Neural cell (in vitro differentiated cells): ENCODE measurements around the gene KLHL6. TPM values are rescaled to one million over a fixed set of nuclear protein-coding genes. Genes with fewer than 3 reads are reported as not detected.

ENCODE experiments used
- H2AFZ ChIP-seq: fragments of 200-600, 300-800 bp; sonication (generic), shearing (Covaris generic); 2 replicates; pipeline ENCODE4 v1.6.0; 2014; ENCODE audit warnings: low read depth, mild to moderate bottlenecking, antibody characterized with exemption, low read length, moderate library complexity
- H3F3A ChIP-seq: fragments of 200-600 bp; shearing (Covaris generic); 2 replicates; pipeline ENCODE4 v1.6.1; 2016; ENCODE audit warnings: mild to moderate bottlenecking, moderate library complexity, mixed read lengths, antibody characterized with exemption, low read length; ENCODE audit not compliant: insufficient read depth, poor library complexity, severe bottlenecking
- H3K27ac ChIP-seq: fragments of 200-600, 300-800 bp; sonication (generic), shearing (Covaris generic); 2 replicates; pipeline ENCODE4 v1.5.1; 2014; ENCODE audit warnings: mild to moderate bottlenecking, low read length, moderate library complexity
- H3K27me3 ChIP-seq: fragments of 300-800, 200-600 bp; sonication (generic), shearing (Covaris generic); 2 replicates; pipeline ENCODE4 v1.6.0; 2014; ENCODE audit warnings: mild to moderate bottlenecking, low read depth, low read length, moderate library complexity; ENCODE audit not compliant: insufficient read depth
- H3K36me3 ChIP-seq: fragments of 300-800, 200-600 bp; sonication (generic), shearing (Covaris generic); 2 replicates; pipeline ENCODE4 v1.5.1; 2014; ENCODE audit warnings: mild to moderate bottlenecking, antibody characterized with exemption, low read length, moderate library complexity; ENCODE audit not compliant: insufficient read depth
- H3K4me2 ChIP-seq: fragments of 300-800, 200-600 bp; sonication (generic), shearing (Covaris generic); 2 replicates; pipeline ENCODE4 v1.6.0; 2014; ENCODE audit warnings: mild to moderate bottlenecking, low read length
- H3K4me3 ChIP-seq: fragments of 300-800, 200-600 bp; sonication (generic), shearing (Covaris generic); 2 replicates; pipeline ENCODE4 v1.5.1; 2014; ENCODE audit warnings: mild to moderate bottlenecking, low read length, moderate library complexity
- H3K79me2 ChIP-seq: fragments of 200-600 bp; shearing (Covaris generic); replicated peaks from 2 replicates; pipeline ENCODE4 v1.6.0; 2014; ENCODE audit warnings: mild to moderate bottlenecking, low read length, moderate library complexity; ENCODE audit not compliant: insufficient read depth
- H3K9ac ChIP-seq: fragments of 300-800, 200-600 bp; sonication (generic), shearing (Covaris generic); 2 replicates; pipeline ENCODE4 v1.6.1; 2016; ENCODE audit warnings: mild to moderate bottlenecking, low read length, mixed read lengths
- H3K9me2 ChIP-seq: fragments of 200-600 bp; shearing (Covaris generic); 2 replicates; pipeline ENCODE4 v1.6.1; 2016; ENCODE audit warnings: mild to moderate bottlenecking, low read length, mixed read lengths; ENCODE audit not compliant: insufficient read depth
- H3K9me3 ChIP-seq: fragments of 200-600, 300-800 bp; sonication (generic), shearing (Covaris generic); 2 replicates; pipeline ENCODE4 v1.6.1; 2016; ENCODE audit warnings: mild to moderate bottlenecking, mixed run types, low read length, moderate library complexity, mixed read lengths
- H4K20me1 ChIP-seq: fragments of 200-600 bp; shearing (Covaris generic); 2 replicates; pipeline ENCODE4 v1.6.1; 2016; ENCODE audit warnings: mild to moderate bottlenecking, mixed run types; ENCODE audit not compliant: insufficient read depth
- CTCF ChIP-seq: fragments of 450-650 bp; IDR thresholded peaks from 2 replicates; pipeline ENCODE4 v1.5.1; 2014; ENCODE audit warnings: antibody characterized with exemption, mild to moderate bottlenecking, moderate library complexity; ENCODE audit not compliant: poor library complexity, severe bottlenecking
- EP300 ChIP-seq: fragments of 450-650 bp; conservative IDR thresholded peaks from 2 replicates; pipeline ENCODE4 v1.6.1; 2014; ENCODE audit warnings: antibody characterized with exemption, mild to moderate bottlenecking, moderate library complexity; ENCODE audit not compliant: poor library complexity, severe bottlenecking
- EZH2 ChIP-seq: fragments of 200-600, 300-800 bp; shearing (Covaris generic), sonication (generic); IDR thresholded peaks from 2 replicates; pipeline ENCODE4 v1.6.1; 2014; ENCODE audit warnings: antibody characterized with exemption, low read length, borderline replicate concordance, mild to moderate bottlenecking; ENCODE audit not compliant: insufficient read depth, poor library complexity, severe bottlenecking
- MXI1 ChIP-seq: fragments of 450-650 bp; conservative IDR thresholded peaks from 2 replicates; pipeline ENCODE4 v1.6.1; 2014; ENCODE audit warnings: antibody characterized with exemption, mild to moderate bottlenecking; ENCODE audit not compliant: poor library complexity, severe bottlenecking
- POLR2AphosphoS5 ChIP-seq: IDR thresholded peaks from 2 replicates; pipeline ENCODE4 v1.6.1; 2012
- RAD21 ChIP-seq: fragments of 450-650 bp; conservative IDR thresholded peaks from 2 replicates; pipeline ENCODE4 v1.6.1; 2014; ENCODE audit warnings: antibody characterized with exemption, mild to moderate bottlenecking, moderate library complexity
- REST ChIP-seq: IDR thresholded peaks from 2 replicates; pipeline ENCODE4 v1.6.1; 2012; ENCODE audit warnings: borderline replicate concordance
- SMC3 ChIP-seq: fragments of 450-650 bp; conservative IDR thresholded peaks from 2 replicates; pipeline ENCODE4 v1.6.1; 2014; ENCODE audit warnings: antibody characterized with exemption, mild to moderate bottlenecking, moderate library complexity; ENCODE audit not compliant: poor library complexity
- TAF1 ChIP-seq: IDR thresholded peaks from 2 replicates; pipeline ENCODE4 v1.6.1; 2012; ENCODE audit warnings: low read depth
- polyA plus RNA-seq: library from polyadenylated mRNA; depleted of rRNA; stranded (reverse); fragments of >200 nt; gene quantifications from 2 replicates; pipeline ENCODE4 v1.2.3, GENCODE V29; 2014

KLHL6 gene
- polyA plus RNA-seq, 1 donor from 2014 or later: not detected

GRCh38 chr3:183460081-183461055 is 95.1 kb downstream of the KLHL6 start:
- no peaks in the 10 kb centered on the region for H3K9me3 ChIP-seq
- TF ChIP-seq MXI1: no peak
- no peak for TF ChIP-seq TAF1
- no peak for TF ChIP-seq SMC3
- no peak for TF ChIP-seq REST
- no peak for TF ChIP-seq EP300
- TF ChIP-seq CTCF: no peak
- TF ChIP-seq POLR2AphosphoS5: no peak
- no peak for TF ChIP-seq RAD21
- TF ChIP-seq EZH2: no peak
- H3K27me3 ChIP-seq: no peaks in the 10 kb centered on the region
- H4K20me1 ChIP-seq: no peaks in the 10 kb centered on the region
- no peak overlapping the region for H3K9ac ChIP-seq
- no peak overlapping the region for H2AFZ ChIP-seq
- no peaks in the 10 kb centered on the region for H3K9me2 ChIP-seq
- no peaks in the 10 kb centered on the region for H3F3A ChIP-seq
- peak overlapping the region; percentile 34 for H3K27ac ChIP-seq
- H3K79me2 ChIP-seq: no peaks in the 10 kb centered on the region
- no peaks in the 10 kb centered on the region for H3K36me3 ChIP-seq
- no peak overlapping the region for H3K4me2 ChIP-seq
- peak overlapping the region; percentile 10 for H3K4me3 ChIP-seq

- Histone ChIP-seq H3K9ac (no peak overlapping the region), H4K20me1 (no peaks in the 10 kb centered on the region), H3K4me2 (no peak overlapping the region), H3K79me2 (peaks cover 17% of the 10 kb centered on the region), H3K27ac (no peak overlapping the region), H3K9me2 (no peaks in the 10 kb centered on the region), H3K36me3 (no peaks in the 10 kb centered on the region), H3K27me3 (no peaks in the 10 kb centered on the region), H3K4me3 (no peak overlapping the region), H3K9me3 (no peaks in the 10 kb centered on the region), H2AFZ (no peak overlapping the region), H3F3A (no peaks in the 10 kb centered on the region)
- no peak for TF ChIP-seq TAF1
- no peak for TF ChIP-seq MXI1
- TF ChIP-seq EZH2: no peak
- TF ChIP-seq CTCF: no peak
- TF ChIP-seq REST: no peak
- no peak for TF ChIP-seq RAD21
- no peak for TF ChIP-seq EP300
- TF ChIP-seq SMC3: no peak
- no peak for TF ChIP-seq POLR2AphosphoS5
Observed at GRCh38 chr3:183455089-183455488, 100.4 kb downstream of the KLHL6 start.
